Fibroblast of lung (primary cell): Measurements from ENCODE around the gene CHD9NB.

Experiments
- EZH2 ChIP-seq: IDR thresholded peaks from 2 replicates; pipeline ENCODE4 v1.5.1; 2012; ENCODE audit warnings: low read length, control low read depth, mild to moderate bottlenecking; ENCODE audit errors: missing control alignments
- TF ChIP-seq, protein P1 (sequence below), 2 donors: IDR thresholded peaks in 1 of 2; conservative IDR thresholded peaks in 1 of 2; 1 replicate in 1 of 2; 2 replicates in 1 of 2; pipeline ENCODE4 v1.5.1; 2011 to 2012; ENCODE audit warnings: low read length in 2 of 2, control low read depth in 1 of 2, inconsistent platforms in 1 of 2, low read depth in 1 of 2, mild to moderate bottlenecking in 1 of 2

DNA sequence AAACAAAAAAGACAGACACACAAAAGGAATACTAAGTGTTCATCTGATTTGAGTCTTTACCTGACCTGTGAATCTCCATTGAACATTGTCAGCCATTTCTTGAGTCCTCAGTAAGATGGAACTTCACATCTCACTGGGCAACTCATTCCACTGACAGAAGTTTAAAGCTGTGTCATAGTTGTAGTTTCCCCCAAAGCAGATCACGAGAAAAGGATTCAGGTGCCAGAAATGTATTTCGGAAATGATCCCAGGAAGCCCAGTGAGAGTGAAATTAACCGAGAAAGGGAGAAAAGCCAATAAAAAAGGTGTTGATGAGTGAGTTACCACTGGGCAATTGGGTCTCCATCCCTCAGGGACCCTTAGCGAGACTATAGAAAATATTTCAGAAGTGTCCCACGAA lies 8.6 kb upstream of the CHD9NB start:
- TF ChIP-seq, protein P1, sequence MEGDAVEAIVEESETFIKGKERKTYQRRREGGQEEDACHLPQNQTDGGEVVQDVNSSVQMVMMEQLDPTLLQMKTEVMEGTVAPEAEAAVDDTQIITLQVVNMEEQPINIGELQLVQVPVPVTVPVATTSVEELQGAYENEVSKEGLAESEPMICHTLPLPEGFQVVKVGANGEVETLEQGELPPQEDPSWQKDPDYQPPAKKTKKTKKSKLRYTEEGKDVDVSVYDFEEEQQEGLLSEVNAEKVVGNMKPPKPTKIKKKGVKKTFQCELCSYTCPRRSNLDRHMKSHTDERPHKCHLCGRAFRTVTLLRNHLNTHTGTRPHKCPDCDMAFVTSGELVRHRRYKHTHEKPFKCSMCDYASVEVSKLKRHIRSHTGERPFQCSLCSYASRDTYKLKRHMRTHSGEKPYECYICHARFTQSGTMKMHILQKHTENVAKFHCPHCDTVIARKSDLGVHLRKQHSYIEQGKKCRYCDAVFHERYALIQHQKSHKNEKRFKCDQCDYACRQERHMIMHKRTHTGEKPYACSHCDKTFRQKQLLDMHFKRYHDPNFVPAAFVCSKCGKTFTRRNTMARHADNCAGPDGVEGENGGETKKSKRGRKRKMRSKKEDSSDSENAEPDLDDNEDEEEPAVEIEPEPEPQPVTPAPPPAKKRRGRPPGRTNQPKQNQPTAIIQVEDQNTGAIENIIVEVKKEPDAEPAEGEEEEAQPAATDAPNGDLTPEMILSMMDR (conservative IDR thresholded peaks at IDR 0.05 in 1 of 2, IDR thresholded peaks at IDR 0.05 in 1 of 2; ENCODE audit: low read depth in 1 of 2, low read length in 2 of 2): no peak
- no peak for TF ChIP-seq EZH2
